Ishikawa (cell line): ENCODE measurements around the gene NAB1.

Experiments
- CEBPB ChIP-seq: IDR thresholded peaks from 2 replicates; pipeline ENCODE4 v1.6.1; 2012
- CREB1 ChIP-seq: IDR thresholded peaks from 2 replicates; pipeline ENCODE4 v1.6.1; 2012; ENCODE audit warnings: low read depth
- EGR1 ChIP-seq: IDR thresholded peaks from 2 replicates; pipeline ENCODE4 v1.6.1; 2012
- EP300 ChIP-seq: IDR thresholded peaks from 2 replicates; pipeline ENCODE4 v1.6.1; 2012; ENCODE audit warnings: borderline replicate concordance
- MAX ChIP-seq: IDR thresholded peaks from 2 replicates; pipeline ENCODE4 v1.6.1; 2012
- RAD21 ChIP-seq: IDR thresholded peaks from 2 replicates; pipeline ENCODE4 v1.6.1; 2012; ENCODE audit warnings: low read depth
- REST ChIP-seq: IDR thresholded peaks from 2 replicates; pipeline ENCODE4 v1.6.1; 2012; ENCODE audit warnings: low read depth, mild to moderate bottlenecking
- USF1 ChIP-seq: IDR thresholded peaks from 2 replicates; pipeline ENCODE4 v1.6.1; 2012
- ZBTB7A ChIP-seq: IDR thresholded peaks from 2 replicates; pipeline ENCODE4 v1.6.1; 2012; ENCODE audit warnings: low read depth

DNA sequence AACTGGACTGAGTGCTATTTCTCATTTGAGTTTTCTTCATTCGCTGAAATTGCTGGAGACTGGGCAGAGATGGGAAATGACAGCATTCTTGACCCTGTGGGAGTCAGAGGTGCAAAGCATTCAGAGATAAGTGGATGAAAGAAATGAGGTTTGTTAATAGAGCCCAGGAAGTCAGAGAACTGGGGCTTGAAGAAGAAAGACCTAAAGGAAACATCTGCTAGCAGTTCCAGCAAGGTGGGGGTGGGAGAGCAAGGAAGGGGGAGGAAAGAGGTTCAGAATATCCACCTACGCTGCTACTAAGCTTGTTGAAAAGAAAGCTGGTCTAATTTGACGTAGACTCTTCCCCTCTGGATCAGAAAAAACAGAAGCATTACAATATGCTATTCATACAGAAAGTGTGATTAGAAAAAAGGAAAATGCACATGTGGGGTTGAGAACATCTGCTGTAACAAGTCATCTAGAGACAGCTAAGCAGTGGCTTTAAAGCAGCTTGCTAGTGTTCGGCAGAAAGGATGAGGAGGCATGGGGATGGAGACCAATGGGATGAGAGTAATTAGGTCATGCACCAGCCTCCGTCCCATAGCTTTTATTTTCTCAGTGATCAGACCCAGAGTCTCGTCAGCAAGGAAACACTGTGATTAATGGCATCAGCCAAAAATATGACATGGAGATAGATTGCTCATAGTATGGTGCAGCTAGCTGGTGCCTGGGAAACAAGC lies 29.7 kb downstream of the NAB1 start:
- no peak for TF ChIP-seq MAX
- no peak for TF ChIP-seq CEBPB
- no peak for TF ChIP-seq ZBTB7A
- TF ChIP-seq CREB1 = no peak
- TF ChIP-seq REST = no peak
- no peak for TF ChIP-seq USF1
- no peak for TF ChIP-seq EP300
- TF ChIP-seq EGR1 = no peak
- TF ChIP-seq RAD21 = no peak
